ENCODE measurements around the gene SLC35F5.

DNA sequence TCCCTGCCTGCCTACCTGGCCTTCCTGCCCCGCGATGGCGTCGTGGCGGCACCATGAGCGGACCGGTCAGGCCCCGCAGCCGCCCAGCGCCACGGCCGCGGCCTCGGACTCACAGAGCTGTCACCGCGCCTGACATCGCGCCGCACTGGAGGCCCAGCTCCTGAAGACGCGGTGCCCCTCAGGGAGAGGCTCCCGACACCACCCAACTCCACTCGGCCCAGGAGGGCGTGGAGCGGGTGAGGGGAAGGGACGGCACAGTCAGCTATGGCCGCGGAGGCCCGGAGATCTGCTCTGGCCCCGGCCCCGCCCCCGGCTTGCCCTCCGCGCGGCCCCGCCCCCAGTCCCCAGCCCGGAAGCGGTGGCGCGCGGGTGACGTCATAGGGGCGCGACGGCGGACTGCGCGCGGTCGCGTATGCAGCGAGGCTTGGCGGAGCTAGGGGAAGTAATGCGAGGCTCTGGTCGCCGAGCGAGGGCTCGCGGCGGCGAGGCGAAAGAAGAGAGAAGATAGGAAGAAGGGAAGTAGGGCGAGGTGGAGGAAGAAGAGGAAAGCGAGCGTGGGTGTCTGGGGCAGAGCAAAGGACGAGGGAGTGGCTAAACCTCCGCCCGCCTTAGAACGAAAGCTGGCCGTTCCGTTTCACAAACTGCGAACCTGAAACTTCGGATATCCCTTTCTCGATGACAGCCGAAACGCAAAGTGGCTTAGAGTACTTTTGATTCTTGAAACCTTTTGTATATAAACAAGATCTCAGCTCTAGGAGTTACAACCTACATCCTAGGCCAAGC lies at the start of gene SLC35F5:
- TF ChIP-seq, protein P1, sequence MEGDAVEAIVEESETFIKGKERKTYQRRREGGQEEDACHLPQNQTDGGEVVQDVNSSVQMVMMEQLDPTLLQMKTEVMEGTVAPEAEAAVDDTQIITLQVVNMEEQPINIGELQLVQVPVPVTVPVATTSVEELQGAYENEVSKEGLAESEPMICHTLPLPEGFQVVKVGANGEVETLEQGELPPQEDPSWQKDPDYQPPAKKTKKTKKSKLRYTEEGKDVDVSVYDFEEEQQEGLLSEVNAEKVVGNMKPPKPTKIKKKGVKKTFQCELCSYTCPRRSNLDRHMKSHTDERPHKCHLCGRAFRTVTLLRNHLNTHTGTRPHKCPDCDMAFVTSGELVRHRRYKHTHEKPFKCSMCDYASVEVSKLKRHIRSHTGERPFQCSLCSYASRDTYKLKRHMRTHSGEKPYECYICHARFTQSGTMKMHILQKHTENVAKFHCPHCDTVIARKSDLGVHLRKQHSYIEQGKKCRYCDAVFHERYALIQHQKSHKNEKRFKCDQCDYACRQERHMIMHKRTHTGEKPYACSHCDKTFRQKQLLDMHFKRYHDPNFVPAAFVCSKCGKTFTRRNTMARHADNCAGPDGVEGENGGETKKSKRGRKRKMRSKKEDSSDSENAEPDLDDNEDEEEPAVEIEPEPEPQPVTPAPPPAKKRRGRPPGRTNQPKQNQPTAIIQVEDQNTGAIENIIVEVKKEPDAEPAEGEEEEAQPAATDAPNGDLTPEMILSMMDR (IDR thresholded peaks at IDR 0.05): no peak
- TF ChIP-seq POLR2A (IDR thresholded peaks at IDR 0.05): peak; percentile 87

Measured in right lobe of liver (tissue), 4 donors.